ENCODE measurements around the gene HYAL1.

The HYAL1 gene

GRCh38 chr3:50333744-50334328 lies 30.5 kb upstream of the HYAL1 start:
- DNase-seq: no peak

- no peak for DNase-seq
Measured at GRCh38 chr3:50331364-50331907, 28.1 kb upstream of the HYAL1 start.

DNA sequence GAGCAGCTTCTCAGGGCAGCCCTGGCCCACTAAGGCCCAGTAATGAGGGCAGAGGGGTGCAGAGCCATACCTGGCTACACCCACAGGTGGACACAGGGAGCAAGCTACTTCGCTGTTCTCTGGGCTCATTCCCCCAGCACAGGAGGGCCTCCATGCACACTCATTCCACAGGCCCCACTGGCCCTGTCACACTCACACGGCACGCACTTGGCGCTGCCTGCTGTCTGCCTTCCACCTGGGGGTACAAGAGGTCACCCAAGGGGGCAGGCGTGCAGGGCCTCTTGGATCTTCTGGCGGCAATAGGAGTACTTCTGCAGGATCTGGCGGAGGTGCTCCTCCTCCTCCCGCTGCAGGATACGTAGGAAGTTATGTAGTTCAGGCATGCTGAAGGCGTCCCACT lies 27.0 kb upstream of the HYAL1 start:
- no peak for DNase-seq

DNA sequence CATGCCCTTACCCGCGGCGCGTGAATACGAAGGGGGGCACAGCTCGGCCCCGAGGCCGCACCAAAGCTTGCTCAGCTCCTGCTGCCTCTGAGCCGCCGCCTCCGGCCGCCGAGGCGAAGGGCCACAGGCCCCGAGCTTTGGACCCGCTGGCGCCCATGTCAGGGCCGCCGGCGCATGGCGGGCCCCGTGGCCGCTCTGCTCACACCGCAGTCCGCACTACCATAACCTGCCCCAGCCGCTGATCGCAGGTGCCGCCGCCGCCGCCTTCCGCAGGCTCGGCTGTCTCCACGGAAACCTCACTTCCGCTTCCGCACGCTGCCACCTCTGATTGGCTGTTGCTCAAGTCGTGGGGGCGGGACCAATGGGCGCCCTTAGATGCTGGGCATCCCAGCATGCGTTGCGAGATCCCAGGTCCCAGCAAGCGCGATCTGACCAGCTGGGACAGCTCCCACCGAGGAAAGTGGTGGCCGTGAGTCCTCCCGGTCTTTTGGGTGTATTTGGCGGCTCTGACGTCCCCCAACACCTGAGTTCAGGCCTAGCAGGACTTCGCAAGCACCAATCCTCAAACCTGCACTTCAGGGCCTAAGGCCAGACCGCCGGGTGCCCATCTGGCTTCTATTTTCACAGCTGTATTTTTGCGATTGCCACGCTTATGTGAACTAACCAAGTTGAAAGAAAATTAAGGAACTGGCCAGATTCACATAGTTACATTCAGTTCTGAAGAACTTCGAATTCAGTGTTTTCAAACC lies 24.7 kb upstream of the HYAL1 start, which contains the start of gene TUSC2:
TSS of gene TUSC2 (minus strand) at position 281 of the 749 bp plus-strand sequence. CDS start at position 157, 124 bp downstream.
- DNase-seq: peak; percentile 95

- no peak for DNase-seq
Measured at GRCh38 chr3:50327129-50327528, 23.8 kb upstream of the HYAL1 start.

DNA sequence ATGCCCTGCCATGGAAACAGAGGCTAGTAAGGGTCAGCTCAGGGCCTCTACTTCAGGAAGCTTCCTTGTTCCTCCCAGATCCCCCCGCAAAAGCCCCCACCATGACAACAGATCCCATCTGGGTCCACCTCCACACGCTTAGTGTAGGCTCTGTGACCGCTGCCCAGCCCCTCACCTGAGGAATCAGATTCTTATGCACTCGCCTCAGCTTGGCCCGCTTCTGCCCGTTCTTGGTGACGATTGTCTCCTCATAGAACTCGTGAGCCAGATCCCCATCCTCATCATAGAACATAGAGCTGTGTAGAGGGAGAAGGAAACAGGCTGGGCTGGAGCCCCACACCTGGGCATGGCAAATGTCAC lies 22.8 kb upstream of the HYAL1 start:
- DNase-seq: no peak

DNA sequence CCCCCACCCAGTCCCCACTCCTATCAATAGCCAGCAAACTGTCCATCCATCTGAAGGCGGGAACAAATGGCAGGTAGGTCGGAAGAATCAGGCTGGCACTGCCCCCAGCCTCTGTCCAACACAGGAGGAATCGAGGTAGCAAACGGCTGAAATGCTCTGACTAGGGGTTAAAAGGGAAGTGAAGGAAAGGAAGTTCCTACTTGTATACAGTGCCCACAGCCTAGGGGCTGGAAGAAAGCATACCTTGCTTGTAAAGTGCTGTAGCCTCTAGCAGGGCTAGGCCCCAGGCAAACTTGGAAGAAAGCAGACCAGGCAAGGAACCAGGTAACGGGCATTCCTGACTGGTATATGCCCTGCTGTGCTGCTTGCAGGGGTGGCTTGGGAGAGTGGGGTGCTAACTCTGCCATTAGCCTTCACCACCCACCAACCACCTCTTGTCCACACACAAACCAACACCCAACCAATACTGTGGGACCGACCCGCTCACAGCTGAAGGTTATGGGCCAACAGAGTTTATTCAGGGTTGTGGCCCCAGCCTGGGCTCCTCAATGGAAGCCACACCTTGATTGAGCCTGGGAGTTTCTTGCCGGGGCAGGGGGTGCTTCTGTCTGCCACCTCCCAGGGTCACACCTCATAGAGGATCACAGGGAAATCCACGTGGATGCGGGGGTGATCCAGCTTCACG lies 22.3 kb upstream of the HYAL1 start:
- DNase-seq: no peak

GRCh38 chr3:50325113-50325480 lies 21.7 kb upstream of the HYAL1 start:
- DNase-seq: no peak

DNA sequence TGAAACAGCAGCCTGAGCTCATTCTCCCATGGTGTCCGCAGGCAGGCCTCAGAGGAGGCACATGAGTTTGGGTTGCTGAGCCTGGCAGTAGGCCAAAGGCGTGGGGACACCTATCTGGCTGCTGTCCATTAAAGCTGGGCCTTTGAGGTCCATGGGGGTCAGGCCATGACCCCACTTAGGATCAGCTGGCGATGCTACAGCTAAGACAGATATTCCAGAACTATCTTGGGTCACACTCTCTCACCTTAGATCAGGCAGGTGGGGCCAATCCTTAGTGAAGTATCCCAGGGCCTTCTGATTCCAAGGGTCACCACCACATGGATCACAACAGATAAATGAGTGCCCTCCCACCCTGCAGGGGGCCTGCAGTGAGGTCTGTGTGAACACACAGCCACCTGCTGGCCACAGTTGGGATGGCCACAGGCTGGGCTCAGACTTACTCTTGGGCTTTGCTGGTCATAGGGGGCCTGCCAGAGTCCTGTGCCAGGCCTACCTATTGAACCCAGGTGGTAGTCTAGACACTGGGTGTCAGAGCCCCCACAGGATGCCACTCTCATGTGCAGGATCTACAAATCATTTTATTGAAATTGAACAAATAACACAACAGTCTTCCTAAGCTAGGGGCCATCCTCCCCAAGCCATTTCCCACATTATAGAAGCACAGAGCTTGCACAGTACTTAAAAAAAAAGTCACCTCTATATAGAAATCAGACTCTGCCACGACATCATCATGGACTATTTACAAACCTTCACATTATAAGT lies 21.2 kb upstream of the HYAL1 start:
- DNase-seq: peak; percentile 33

DNA sequence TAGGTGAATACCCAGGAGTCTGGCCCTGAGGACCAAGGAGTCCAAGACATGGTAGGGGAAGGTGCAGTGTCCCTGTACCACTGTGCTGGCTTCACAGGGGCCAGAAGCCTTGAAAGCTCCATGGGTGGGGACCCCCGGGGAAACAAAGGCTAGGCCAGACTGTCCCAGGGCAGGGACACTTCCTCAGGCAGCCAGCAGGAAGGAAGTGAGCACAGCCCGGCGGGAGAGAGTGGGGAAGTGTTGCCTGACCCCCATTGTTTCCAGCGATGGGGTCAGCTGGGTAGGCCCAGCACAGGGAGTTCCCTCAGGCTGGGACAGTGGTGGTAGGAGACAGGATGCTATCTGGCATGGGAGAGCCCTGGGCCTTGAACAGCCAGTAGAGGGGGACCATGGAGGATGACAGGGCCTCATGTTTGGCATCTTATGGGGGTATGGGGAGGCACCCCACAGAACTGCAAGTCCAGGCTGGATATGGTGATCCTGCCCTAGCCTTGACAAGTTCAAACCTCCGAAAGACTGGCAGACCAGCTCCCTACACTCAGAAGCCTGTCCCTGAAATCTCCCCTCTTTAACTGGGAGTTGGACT lies 20.3 kb upstream of the HYAL1 start:
- no peak for DNase-seq

- no peak for DNase-seq
Measured at GRCh38 chr3:50323092-50323600, 19.8 kb upstream of the HYAL1 start.

DNA sequence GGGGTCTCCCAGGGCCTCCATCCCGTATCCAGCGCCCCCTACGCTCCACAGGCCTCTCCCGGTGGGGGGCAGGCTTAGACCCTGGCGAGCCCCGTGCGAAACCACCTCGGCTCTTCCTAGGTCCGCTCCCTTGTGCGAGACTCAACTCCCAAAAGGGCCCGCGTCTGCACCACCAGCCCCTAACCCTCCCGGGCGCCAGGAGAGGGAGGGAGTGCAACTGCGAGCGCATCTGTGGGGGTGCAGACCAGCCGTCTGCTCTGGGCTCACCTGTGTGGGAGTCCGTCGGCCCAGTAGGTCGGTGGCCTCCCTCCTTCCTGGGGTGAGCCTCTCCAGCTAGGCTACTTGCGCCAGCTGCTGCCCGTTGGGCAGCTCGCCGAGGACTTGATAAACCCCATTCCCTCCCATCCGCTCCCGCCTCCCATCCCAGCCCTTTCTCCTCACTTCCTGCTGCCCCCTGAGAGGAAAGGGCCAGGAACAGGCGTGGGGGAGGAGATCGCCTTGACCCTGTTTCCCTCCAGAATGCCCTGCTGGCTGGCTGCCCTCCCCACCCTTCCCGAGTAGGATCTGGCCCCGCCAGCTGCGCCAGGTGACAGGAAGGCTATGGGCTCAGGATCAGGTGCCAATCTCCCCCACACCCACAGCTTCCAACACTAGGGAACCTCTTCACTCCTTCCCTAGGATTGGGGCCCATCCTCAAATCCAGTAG lies 19.2 kb upstream of the HYAL1 start, which contains the start of gene HYAL2:
TSS of gene HYAL2 (minus strand) at position 360 of the 706 bp plus-strand sequence. CDS start 2,256 bp downstream, outside the sequence.
- peak; percentile 20 for DNase-seq

DNA sequence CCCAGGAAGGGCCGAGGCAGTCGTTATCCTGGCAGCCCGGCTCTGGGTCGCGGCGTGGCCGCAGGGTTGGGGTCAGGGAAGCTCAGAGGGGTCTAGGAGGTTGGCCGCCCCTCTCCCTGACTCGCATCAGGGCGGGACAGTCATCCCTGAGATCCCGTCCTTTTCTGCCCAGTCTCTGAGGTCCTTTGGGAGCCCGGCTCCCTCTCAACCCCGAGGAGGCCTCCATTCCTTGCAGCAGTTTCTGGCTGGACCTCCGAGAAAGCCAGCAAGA lies 18.7 kb upstream of the HYAL1 start:
- no peak for DNase-seq

DNA sequence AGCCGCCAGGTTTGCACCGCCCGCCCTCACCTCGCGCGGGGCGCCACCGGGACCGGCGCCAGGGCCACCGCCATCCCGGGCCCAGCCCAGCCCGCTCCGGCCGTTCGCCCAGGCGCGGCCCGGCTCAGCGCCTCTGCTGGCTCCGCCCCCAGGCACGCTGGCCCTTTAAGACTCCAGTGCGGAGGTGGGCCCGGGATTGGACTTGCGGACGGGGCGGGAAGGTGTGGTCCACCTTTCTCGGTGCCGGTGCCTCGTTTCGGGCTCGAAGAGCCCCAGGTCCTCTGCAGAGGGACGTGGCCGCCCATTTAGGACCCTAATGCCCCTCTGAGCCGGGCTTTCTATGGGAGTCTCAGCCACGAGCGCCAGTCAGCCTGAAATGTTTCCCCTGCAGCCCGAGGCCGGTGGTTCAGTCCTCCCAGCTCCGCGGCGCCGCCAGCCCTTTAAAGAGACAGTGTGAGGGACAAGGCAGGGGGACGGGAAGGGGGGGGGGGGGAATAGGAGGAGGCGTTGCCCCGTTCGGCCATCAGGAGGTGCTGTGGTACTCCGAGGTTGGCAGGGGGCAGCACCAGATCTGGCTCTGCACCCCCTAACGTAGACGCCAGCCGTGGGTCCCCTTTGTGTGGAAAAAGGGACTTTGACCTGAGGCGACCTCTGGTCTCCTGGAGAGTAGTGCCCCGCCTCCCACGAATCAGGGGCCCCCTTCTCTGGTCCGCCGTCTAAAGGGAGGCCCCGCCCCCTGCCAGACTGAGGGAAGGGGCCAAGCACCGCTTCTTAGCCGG lies 18.2 kb upstream of the HYAL1 start:
- DNase-seq: peak; percentile 82

- peak; percentile 48 for DNase-seq
Measured at GRCh38 chr3:50320853-50321335, 17.5 kb upstream of the HYAL1 start.

GRCh38 chr3:50319894-50320625 lies 16.7 kb upstream of the HYAL1 start:
- no peak for DNase-seq

DNA sequence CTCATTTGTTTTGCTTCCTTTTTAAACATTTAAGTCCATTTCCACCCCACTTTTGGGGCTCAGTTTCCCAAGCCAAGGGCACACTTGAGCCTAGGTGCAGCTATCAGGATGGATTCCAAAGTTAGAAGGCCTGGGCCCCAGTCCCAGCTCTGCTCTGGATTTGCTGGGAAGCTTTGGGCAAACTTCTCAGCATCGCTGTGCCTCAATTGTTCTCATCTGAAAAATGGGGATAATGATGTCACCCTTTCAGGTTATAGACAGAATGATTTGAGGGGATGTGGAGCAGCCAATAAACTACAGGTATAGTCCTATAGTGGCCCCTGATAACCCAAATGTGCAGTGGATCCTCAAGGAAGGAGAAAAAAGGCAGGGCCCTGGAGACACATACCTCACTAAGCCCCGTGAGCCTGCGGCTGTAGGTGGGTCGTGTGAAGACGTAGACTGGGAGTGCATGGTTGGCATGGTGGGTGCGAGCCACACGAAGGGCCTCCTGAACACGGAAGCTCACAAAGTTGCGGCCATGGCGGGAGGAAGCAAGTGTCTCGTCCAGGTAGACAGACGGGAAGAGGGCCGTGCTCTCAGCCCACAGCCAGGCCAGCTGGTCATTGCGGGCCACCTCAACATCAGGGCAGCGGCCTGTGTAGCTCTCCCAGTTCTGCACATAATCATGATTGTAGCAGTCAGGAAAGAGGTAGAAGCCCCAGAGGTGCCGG lies 16.0 kb upstream of the HYAL1 start:
- DNase-seq: no peak

- DNase-seq: no peak
Measured at GRCh38 chr3:50318615-50319014, 15.2 kb upstream of the HYAL1 start.

DNA sequence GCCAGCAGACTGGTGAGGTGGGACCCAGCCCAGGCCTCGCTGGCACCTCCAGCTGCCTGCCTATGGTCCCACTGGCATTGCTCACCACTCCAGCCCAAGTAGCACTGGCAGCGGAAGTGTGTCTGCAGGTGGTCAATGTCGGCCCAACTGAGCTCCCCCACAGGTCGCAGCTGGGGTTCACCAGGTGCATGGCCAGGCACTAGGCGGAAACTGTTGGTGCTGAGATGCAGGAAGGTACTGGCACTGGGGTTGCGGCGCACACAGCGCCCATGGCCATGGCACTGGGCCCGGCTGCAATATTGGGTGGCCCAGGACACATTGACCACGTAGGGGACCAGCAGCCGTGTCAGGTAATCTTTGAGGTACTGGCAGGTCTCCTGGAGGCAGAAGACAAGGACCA lies 14.8 kb upstream of the HYAL1 start:
- DNase-seq: no peak

- peak; percentile 54 for DNase-seq
Measured at GRCh38 chr3:50317300-50317699, 13.9 kb upstream of the HYAL1 start.
